Raji (cell line): ENCODE measurements around the gene LHFPL2.

Source experiments
- POLR2A ChIP-seq: IDR thresholded peaks from 2 replicates; pipeline ENCODE4 v1.6.1; 2011; ENCODE audit warnings: low read depth, low read length, control low read depth; ENCODE audit not compliant: insufficient read depth

Gene LHFPL2

GRCh38 chr5:78560000-78560855, 88.3 kb downstream of the LHFPL2 start:
- TF ChIP-seq POLR2A = no peak

GRCh38 chr5:78557601-78558000, 91.0 kb downstream of the LHFPL2 start:
- no peak for TF ChIP-seq POLR2A

- TF ChIP-seq POLR2A = no peak
These were observed 92.7 kb downstream of the LHFPL2 start for GRCh38 chr5:78555870-78556269.

GRCh38 chr5:78554670-78555069, 93.9 kb downstream of the LHFPL2 start:
- no peak for TF ChIP-seq POLR2A

GRCh38 chr5:78553580-78554353, 94.8 kb downstream of the LHFPL2 start:
- no peak for TF ChIP-seq POLR2A

GRCh38 chr5:78552729-78553342, 95.7 kb downstream of the LHFPL2 start:
- TF ChIP-seq POLR2A = no peak

- TF ChIP-seq POLR2A = no peak
These were observed 97.7 kb downstream of the LHFPL2 start for GRCh38 chr5:78550891-78551290.

GRCh38 chr5:78549043-78549442, 99.5 kb downstream of the LHFPL2 start:
- no peak for TF ChIP-seq POLR2A

GRCh38 chr5:78547731-78548615, 100.6 kb downstream of the LHFPL2 start:
- TF ChIP-seq POLR2A = no peak

- TF ChIP-seq POLR2A = no peak
These were observed 101.4 kb downstream of the LHFPL2 start for GRCh38 chr5:78547183-78547582.

- no peak for TF ChIP-seq POLR2A
These were observed 102.1 kb downstream of the LHFPL2 start for GRCh38 chr5:78546276-78546996.

- TF ChIP-seq POLR2A = no peak
These were observed 103.2 kb downstream of the LHFPL2 start for GRCh38 chr5:78545406-78545805.

GRCh38 chr5:78544561-78545201, 103.9 kb downstream of the LHFPL2 start:
- TF ChIP-seq POLR2A = no peak

- no peak for TF ChIP-seq POLR2A
These were observed 104.7 kb downstream of the LHFPL2 start for GRCh38 chr5:78543916-78544315.
